Stimulated activated CD8-positive, alpha-beta memory T cell treated with anti-CD3 and anti-CD28 coated beads, Interleukin-7, amount 100 ng/mL, for 4 hours (primary cell): Measurements from ENCODE around the gene FKTN.

Experiments
- DNase-seq, 2 donors: peaks; one replicate each; pipeline ENCODE4 v3.0.0-alpha.2; 2020; ENCODE audit warnings: low read depth in 2 of 2

Gene FKTN

DNA sequence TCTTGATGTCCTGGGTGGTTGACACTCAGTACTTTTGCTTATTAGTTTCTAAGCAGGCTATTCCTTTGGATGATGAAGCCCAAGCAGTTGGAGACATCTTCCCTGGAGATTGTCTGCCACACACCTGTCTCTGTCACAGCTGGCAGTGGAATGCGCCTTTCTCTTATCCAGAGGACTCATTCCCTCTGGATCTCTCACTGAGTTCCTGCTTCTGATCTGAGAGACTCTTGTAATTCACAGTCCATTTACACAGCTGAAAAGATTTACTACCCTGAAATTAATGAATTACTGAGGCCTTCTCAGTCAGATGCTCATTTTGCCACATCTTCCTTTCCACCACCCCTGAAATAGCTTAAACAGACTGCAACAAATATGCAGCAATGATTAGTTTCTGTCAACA lies 120.2 kb downstream of the FKTN start:
- DNase-seq: no peak

- no peak for DNase-seq
These were observed 120.8 kb downstream of the FKTN start for GRCh38 chr9:105678781-105679180.

DNA sequence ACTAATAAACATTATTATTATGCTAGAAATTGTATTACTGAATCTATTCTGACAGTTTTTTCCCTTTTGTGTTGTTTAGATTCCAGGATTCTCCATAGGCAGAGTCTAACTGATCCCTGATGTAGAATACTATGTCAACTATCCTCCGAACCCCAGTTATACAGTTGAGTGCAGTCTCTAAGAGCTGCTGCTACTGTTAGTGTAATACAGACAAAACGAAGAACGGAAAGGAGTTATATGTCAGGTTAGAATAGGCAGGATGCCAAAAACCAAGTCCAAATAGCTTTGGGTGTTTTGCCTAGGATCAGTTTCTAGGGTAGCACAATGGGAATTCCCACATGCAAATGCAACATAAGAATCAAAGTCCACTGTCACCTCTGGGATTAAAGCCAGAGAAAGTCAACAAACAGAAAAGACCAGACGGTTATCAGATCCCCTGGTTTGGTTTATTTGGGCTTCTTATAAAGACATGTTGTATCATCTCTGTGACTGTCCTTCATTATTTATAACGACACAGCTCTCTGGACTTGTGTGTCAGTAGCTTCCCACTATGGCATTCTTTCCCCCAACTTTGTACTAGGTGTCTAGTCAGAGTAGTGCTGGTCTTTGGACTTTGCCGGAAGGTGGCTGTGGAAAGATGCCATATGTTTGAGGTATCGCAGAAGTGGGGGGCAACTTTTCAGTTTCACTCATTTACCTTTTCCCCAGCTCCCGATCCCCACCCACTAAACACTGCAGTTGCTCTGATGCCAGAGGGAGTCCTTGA lies 121.5 kb downstream of the FKTN start:
- no peak for DNase-seq

DNA sequence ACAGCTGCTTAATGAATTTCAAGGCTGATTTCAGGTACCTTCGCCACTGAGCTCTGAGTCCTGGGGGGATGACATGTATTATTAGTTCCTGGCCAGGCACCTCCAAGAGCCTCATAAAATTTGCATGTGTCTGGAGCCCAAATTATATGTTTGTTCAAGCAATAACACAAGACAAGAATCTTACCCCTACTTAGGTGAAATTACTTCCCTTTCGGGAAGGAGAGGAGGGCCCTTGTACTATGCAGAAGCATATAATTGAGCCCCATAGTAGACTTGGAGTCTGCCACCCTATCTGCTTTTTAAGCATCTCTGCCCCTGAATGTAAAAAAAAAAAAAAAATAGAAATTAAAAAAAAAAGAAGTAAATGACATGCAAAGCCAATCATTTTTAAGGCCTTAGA lies 123.4 kb downstream of the FKTN start:
- DNase-seq: no peak

DNA sequence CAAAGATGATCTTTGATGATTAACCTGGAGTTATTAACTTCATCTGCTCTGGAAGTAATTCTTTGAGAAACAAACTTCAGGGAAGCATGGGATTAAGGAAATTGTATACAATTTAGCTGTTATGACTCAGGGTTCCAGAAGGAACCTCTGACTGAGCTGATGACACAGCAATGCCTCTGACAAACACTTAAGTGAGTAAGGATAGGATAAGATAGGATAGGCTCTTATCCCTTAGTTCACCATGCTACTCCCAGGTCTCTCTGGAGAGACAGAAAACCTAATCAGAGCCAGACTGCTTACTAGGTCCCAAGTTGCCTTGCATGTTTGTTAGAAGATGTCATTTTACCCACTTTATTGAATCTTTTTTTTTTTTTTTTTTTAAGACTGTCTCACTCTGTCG lies 123.8 kb downstream of the FKTN start:
- DNase-seq: no peak

DNA sequence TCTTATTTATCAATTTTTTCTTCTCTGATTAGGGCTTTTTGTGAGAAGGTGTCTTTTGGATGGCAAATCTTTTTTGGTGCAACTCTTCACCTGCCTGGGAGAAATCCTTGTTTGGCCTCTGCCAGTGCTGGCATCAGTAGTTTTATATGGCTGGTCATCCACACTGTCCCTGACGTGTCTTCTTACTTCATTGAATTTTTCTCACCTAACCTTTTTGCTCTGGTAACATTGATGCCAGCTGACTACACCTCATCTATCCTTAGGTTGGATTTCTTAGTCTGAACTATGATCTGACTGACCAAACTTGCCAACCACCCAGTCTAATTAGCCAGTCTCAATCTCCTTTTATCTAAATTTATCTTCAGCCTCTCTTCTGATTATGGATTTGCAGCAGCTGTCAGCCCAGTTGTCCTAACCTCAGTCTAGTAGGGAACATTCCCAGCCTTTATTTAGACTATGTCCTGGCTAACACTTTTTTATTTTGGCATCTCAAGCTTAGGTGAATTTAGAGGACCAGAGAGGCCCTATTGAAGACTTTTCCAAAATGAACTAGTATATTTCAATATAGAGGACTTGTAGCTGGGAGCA lies 125.9 kb downstream of the FKTN start:
- no peak for DNase-seq

DNA sequence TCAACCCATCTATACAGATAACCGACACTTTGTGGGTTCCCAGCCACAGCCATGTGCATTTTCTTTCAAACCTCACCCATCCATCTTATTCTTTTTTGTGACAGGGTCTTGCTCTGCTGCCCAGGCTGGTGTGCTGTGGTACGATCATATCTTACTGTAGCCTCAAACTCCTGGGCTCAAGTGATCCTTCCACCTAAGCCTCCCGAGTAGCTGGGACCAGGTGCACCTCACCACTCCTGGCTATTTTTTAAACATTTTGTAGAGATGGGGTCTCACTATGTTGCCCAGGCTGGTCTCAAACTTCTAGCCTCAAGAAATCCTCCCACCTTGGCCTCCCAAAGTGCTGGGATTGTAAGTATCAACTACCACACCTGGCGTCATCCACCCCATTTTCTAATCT lies 129.0 kb downstream of the FKTN start:
- DNase-seq: no peak
